PC-9 (cell line): ENCODE measurements around the gene GBA2. TPM values are rescaled to one million over a fixed set of nuclear protein-coding genes. Genes with fewer than 3 reads are reported as not detected.

Source experiments
- BruUV-seq: library from RNA; stranded (reverse); fragments of 400-500 nt; replicated peaks from 2 replicates; lab custom pipeline; 2021; lab: Mats Ljungman, UMichigan
- CTCF ChIA-PET: fragments of 300-600 bp; sonication (Branson Sonifier 250); formaldehyde crosslinking; loops from one replicate; lab custom pipeline; 2022; ENCODE audit warnings: antibody characterized with exemption; lab: Charles Lee
- POLR2A ChIA-PET: fragments of 300-600 bp; sonication (Branson Sonifier 250); formaldehyde crosslinking; loops from one replicate; lab custom pipeline; 2022; ENCODE audit warnings: antibody characterized with exemption; ENCODE audit not compliant: unreplicated experiment; lab: Charles Lee
- DNase-seq, 2 experiments: peaks; one replicate each; pipeline versions ENCODE4 v3.0.0 to v3.0.0-alpha.2; 2015 to 2022; ENCODE audit warnings: mixed read lengths in 1 of 2
- H2AFZ ChIP-seq: fragments of 200-600 bp; sonication (generic); 2 replicates; pipeline ENCODE4 v1.8.1; 2017; ENCODE audit warnings: antibody characterized with exemption
- H3F3A ChIP-seq: fragments of 200-600 bp; sonication (generic); 2 replicates; pipeline ENCODE4 v1.8.1; 2017; ENCODE audit warnings: antibody characterized with exemption, mild to moderate bottlenecking, low read depth; ENCODE audit not compliant: insufficient read depth
- H3K27ac ChIP-seq: fragments of 200-600 bp; sonication (generic); 2 replicates; pipeline ENCODE4 v1.6.1; 2016; ENCODE audit warnings: mixed run types
- H3K27me3 ChIP-seq: fragments of 200-600 bp; sonication (generic); 2 replicates; pipeline ENCODE4 v1.6.1; 2016; ENCODE audit warnings: low read depth, mixed run types; ENCODE audit not compliant: insufficient read depth
- H3K36me3 ChIP-seq: fragments of 200-600 bp; sonication (generic); 2 replicates; pipeline ENCODE4 v1.6.1; 2016; ENCODE audit warnings: low read depth, mixed run types
- H3K4me1 ChIP-seq: fragments of 200-600 bp; sonication (generic); replicated peaks from 2 replicates; pipeline ENCODE4 v1.6.1; 2016; ENCODE audit warnings: mixed run types; ENCODE audit not compliant: insufficient read depth
- H3K4me2 ChIP-seq: fragments of 200-600 bp; sonication (generic); 2 replicates; pipeline ENCODE4 v1.6.1; 2017; ENCODE audit warnings: mixed run types
- H3K4me3 ChIP-seq: fragments of 200-600 bp; sonication (generic); 2 replicates; pipeline ENCODE4 v1.6.1; 2016; ENCODE audit warnings: mixed run types
- H3K79me2 ChIP-seq: fragments of 200-600 bp; sonication (generic); 2 replicates; pipeline ENCODE4 v1.6.1; 2017; ENCODE audit warnings: low read depth, mixed run types
- H3K9me2 ChIP-seq: fragments of 200-600 bp; sonication (generic); 2 replicates; pipeline ENCODE4 v1.8.1; 2017; ENCODE audit warnings: mild to moderate bottlenecking; ENCODE audit not compliant: insufficient read depth
- H3K9me3 ChIP-seq: fragments of 200-600 bp; sonication (generic); 2 replicates; pipeline ENCODE4 v1.8.1; 2016; ENCODE audit warnings: low read depth; ENCODE audit not compliant: insufficient read depth
- H4K20me1 ChIP-seq: fragments of 200-600 bp; sonication (generic); 2 replicates; pipeline ENCODE4 v1.8.1; 2017; ENCODE audit not compliant: insufficient read depth
- EZH2 ChIP-seq: fragments of 200-600 bp; sonication (generic); IDR thresholded peaks from 2 replicates; pipeline ENCODE4 v1.8.0; 2017; ENCODE audit warnings: antibody characterized with exemption, low read depth
- intact Hi-C: fragments of 100-400 bp; cut with micrococcal nuclease; formaldehyde crosslinking; loops from one replicate; pipeline ENCODE4 v1.10.0; 2022; ENCODE audit not compliant: unreplicated experiment
- total RNA-seq: library from RNA; stranded (reverse); gene quantifications from 2 replicates; pipeline ENCODE4 v1.2.3, GENCODE V29; 2021
- TF ChIP-seq, protein P1 (sequence below): fragments of 200-600 bp; sonication (generic); conservative IDR thresholded peaks from 2 replicates; pipeline ENCODE4 v1.6.1; 2017; ENCODE audit warnings: mixed run types, antibody characterized with exemption, mild to moderate bottlenecking, moderate library complexity

Gene GBA2
- total RNA-seq, 1 experiment from 2014 or later: 29.6 TPM

DNA sequence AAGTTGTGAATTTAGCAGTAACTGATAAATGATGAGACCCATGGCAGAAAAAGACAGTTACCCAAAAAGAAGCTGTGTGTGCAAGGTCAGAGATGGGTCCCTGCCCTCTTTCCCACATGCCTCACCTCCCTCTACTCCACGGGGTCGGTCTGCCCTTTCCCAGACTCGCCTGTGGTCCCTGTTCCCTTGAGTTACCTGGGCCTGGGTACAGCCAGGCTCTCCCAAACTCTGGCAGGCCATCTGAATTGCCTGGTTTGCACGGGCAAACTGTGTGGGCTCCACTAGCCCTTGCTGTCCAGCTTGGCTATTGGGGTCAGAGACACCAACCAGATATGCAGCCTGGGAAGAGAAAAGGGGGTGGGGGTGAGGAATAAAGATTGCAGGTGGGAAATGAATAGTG is 40.9 kb downstream of the GBA2 start:
- Histone ChIP-seq H3K36me3 (no peaks in the 10 kb centered on the region), H3K9me2 (no peaks in the 10 kb centered on the region), H3K4me1 (peaks cover 21% of the 10 kb centered on the region), H3K79me2 (no peaks in the 10 kb centered on the region), H3K9me3 (no peaks in the 10 kb centered on the region), H3K4me2 (no peak overlapping the region), H3F3A (peaks cover 16% of the 10 kb centered on the region), H4K20me1 (no peaks in the 10 kb centered on the region), H3K4me3 (no peak overlapping the region), H2AFZ (no peak overlapping the region), H3K27ac (no peak overlapping the region), H3K27me3 (no peaks in the 10 kb centered on the region)
- POLR2A ChIA-PET: no interaction called here
- intact Hi-C loops: no loop called here
- TF ChIP-seq, protein P1, sequence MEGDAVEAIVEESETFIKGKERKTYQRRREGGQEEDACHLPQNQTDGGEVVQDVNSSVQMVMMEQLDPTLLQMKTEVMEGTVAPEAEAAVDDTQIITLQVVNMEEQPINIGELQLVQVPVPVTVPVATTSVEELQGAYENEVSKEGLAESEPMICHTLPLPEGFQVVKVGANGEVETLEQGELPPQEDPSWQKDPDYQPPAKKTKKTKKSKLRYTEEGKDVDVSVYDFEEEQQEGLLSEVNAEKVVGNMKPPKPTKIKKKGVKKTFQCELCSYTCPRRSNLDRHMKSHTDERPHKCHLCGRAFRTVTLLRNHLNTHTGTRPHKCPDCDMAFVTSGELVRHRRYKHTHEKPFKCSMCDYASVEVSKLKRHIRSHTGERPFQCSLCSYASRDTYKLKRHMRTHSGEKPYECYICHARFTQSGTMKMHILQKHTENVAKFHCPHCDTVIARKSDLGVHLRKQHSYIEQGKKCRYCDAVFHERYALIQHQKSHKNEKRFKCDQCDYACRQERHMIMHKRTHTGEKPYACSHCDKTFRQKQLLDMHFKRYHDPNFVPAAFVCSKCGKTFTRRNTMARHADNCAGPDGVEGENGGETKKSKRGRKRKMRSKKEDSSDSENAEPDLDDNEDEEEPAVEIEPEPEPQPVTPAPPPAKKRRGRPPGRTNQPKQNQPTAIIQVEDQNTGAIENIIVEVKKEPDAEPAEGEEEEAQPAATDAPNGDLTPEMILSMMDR: no peak
- no peak for TF ChIP-seq EZH2
- DNase-seq: no peak
- no TSS peak for BruUV-seq
- CTCF ChIA-PET: no interaction called here

DNA sequence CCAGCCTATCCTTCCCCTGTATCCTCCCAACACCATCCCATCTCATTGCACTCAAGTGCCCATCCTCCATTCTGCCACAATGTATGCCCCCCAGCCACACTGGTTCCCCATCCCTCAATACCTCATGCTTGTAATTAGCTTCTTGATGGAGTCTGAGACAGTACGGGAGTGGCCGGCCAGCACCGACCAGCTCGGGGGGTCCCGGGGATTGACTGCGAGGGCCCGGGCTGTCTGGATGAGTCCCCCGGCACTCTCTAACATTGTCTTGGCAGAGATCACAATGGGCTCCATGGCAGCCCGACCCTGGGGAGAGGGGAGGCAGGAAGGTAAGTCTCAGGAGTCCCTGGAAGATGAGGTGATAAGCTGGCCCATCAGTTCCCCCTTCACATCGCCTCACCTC is 42.1 kb downstream of the GBA2 start:
- Histone ChIP-seq H3K9me3 (no peaks in the 10 kb centered on the region), H3K27ac (no peak overlapping the region), H3K27me3 (no peaks in the 10 kb centered on the region), H3K79me2 (no peaks in the 10 kb centered on the region), H3K4me1 (peaks cover 9% of the 10 kb centered on the region), H4K20me1 (no peaks in the 10 kb centered on the region), H3K9me2 (no peaks in the 10 kb centered on the region), H3K36me3 (no peaks in the 10 kb centered on the region), H2AFZ (no peak overlapping the region), H3K4me3 (no peak overlapping the region), H3K4me2 (no peak overlapping the region), H3F3A (peaks cover 8% of the 10 kb centered on the region; the same call in 1 of the 2 replicates)
- intact Hi-C loops: no loop called here
- TF ChIP-seq, protein P1: no peak
- no TSS peak for BruUV-seq
- ChIA-PET POLR2A (no interaction called here), CTCF (interaction anchor here (0.6 kb wide), 1 partner anchor 30 kb away, joined by 13 read pairs; no protein-coding TSS in a partner anchor)
- DNase-seq: no peak

DNA sequence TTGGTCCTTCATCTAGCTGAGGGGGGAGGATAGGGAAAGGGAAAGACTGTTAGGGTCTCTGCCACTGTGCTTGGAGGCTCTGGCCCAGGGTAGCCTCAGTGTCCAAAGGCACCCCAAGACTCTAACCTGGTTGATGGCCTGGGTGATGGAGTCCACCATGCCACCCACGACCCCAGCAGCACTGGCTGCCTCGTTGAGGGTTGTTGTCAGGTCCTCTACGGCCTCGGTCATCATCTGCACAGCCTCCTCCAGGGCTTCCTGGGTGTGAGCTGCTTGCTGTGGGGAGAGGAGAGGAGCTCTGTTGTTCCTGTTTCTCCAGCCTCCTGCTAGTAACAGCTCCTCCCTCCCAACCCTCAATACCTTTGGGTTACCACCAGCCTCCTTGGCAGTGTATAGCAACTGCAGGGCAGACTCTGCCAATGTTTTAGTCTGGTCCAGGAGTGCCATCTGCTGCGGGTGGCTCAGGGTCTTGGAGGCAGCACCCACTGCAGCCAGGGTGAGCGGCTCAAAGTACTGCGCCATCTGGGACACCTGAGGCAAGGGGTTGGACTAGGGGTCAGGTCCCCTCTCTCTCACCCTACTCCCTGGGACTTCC is 43.1 kb downstream of the GBA2 start:
- CTCF ChIA-PET: interaction anchor here (0.6 kb wide), 1 partner anchor 12 kb away, joined by 6 read pairs; no protein-coding TSS in a partner anchor
- Histone ChIP-seq H3F3A (no peaks in the 10 kb centered on the region), H3K79me2 (no peaks in the 10 kb centered on the region), H3K27me3 (no peaks in the 10 kb centered on the region), H2AFZ (no peak overlapping the region), H3K9me2 (no peaks in the 10 kb centered on the region), H4K20me1 (no peaks in the 10 kb centered on the region), H3K4me1 (no peaks in the 10 kb centered on the region), H3K36me3 (no peaks in the 10 kb centered on the region), H3K4me3 (no peak overlapping the region), H3K9me3 (no peaks in the 10 kb centered on the region), H3K27ac (no peak overlapping the region), H3K4me2 (no peak overlapping the region)
- intact Hi-C loops: no loop called here
- no peak for TF ChIP-seq EZH2
- TF ChIP-seq, protein P1: no peak
- BruUV-seq: no TSS peak
- DNase-seq: no peak
- POLR2A ChIA-PET: no interaction called here
